ENCODE results near the gene TNN.

Gene TNN

DNA sequence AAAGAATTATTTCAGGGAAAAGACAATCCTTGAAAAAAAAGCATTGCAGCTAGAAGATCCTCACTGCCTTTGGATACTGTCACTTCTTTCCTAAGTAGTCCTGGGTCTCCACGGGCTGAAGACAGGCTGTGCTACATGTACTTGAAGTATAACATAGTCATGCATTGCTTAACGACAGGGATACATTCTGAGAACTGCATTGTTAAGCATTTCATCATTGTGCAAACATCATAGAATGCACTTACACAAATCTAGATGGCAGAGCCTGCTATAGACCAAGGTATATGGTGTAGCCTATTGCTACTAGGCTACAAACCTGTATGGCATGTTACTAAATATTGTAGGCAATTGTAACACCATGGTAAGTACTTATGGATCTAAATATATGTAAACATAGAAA, 70.9 kb downstream of the TNN start:
- TF ChIP-seq, protein P1, sequence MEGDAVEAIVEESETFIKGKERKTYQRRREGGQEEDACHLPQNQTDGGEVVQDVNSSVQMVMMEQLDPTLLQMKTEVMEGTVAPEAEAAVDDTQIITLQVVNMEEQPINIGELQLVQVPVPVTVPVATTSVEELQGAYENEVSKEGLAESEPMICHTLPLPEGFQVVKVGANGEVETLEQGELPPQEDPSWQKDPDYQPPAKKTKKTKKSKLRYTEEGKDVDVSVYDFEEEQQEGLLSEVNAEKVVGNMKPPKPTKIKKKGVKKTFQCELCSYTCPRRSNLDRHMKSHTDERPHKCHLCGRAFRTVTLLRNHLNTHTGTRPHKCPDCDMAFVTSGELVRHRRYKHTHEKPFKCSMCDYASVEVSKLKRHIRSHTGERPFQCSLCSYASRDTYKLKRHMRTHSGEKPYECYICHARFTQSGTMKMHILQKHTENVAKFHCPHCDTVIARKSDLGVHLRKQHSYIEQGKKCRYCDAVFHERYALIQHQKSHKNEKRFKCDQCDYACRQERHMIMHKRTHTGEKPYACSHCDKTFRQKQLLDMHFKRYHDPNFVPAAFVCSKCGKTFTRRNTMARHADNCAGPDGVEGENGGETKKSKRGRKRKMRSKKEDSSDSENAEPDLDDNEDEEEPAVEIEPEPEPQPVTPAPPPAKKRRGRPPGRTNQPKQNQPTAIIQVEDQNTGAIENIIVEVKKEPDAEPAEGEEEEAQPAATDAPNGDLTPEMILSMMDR (conservative IDR thresholded peaks at IDR 0.05; ENCODE audit: control insufficient read depth, insufficient read depth, low read depth, low read length) = no peak
- no peak for DNase-seq (ENCODE audit: low read depth)
- H3K4me3 ChIP-seq (ENCODE audit: control insufficient read depth, low read depth, low read length) = no peak overlapping the region

DNA sequence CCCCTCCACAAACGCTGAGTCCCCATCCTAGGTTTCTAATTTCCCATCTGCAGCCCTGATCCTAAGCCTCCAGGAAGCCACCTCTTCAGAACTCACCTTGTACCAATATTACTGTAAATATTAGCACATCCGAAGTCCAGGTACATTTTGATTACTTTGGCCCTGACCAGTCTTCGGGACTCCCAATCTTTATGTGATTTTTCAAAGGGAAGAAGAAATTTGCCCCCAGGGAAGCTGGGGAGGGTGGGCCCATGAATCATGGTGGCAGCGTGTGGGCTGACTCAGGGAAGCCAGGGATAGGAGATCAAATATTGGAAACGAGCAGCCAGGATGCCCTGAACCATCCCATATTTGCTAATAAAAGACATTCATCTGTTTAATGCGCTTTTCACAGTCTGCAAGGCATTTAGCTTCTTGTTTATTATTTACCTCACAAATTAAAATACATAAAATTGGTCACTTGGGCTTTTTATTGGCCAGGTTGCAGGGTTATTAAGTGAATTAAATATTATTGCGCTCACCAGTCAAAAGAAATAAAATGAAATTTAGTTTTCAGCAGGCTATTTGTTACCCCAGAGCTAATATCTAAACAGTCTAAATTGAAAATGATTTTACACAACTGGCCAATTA, 78.4 kb downstream of the TNN start:
- DNase-seq (ENCODE audit: low read depth) = no peak
- TF ChIP-seq, protein P1 (conservative IDR thresholded peaks at IDR 0.05; ENCODE audit: control insufficient read depth, insufficient read depth, low read depth, low read length) = no peak
- H3K4me3 ChIP-seq (ENCODE audit: control insufficient read depth, low read depth, low read length) = no peak overlapping the region

DNA sequence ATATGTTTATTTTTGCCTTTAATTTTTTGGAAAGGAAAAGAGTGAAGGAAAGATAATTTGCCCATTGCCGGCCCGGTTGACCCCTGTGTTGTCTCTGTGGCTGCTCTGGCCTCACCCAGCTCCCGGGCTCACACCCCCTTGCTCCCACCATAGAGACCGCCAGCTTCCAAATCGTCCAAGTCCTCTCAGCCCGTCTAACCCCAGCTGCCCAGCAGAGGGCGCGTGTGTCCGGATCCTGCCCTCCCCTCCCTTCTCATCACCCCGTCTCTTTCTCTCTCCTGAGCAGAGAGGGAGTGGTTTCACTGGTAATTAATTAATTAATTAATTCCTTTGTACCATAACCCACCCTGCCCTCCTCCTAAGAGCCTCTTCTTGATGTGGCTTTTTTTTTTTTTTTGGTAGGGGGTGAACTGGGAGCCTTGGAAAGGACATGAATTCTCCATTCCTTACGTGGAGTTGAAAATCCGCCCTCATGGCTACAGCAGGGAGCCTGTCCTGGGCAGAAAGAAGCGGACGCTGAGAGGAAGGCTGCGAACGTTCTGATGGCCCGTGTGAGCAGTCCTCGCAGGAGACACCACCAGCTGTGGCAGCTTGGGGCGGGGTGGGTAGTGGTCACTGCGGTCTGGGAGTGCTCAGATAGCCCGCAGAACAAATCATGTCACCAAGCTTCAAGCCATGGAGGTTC, 79.0 kb downstream of the TNN start:
- H3K4me3 ChIP-seq (ENCODE audit: control insufficient read depth, low read depth, low read length) = no peak overlapping the region
- TF ChIP-seq, protein P1 (conservative IDR thresholded peaks at IDR 0.05; ENCODE audit: control insufficient read depth, insufficient read depth, low read depth, low read length) = peak; percentile 82
- DNase-seq (ENCODE audit: low read depth) = peak; percentile 48

DNA sequence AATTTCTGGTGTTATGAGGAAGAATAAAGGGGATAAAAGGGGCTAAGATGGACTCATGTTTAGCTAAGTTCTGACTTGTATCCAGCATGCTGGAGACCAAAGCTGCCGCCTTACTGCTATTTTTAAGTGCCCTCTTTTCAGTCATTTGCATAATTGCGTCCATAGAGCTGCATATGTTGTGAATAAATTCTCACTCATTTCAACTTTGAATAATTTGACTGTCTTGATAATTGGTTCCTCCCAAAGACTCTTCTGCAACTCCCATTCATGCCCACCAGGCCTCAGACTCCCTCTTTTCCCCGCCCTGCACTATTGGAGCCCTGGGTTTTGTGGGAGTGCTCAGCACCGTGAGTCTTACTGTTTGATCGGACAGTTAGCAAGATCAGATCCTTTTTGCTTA, 79.9 kb downstream of the TNN start:
- TF ChIP-seq, protein P1 (conservative IDR thresholded peaks at IDR 0.05; ENCODE audit: control insufficient read depth, insufficient read depth, low read depth, low read length) = no peak
- H3K4me3 ChIP-seq (ENCODE audit: control insufficient read depth, low read depth, low read length) = no peak overlapping the region
- DNase-seq (ENCODE audit: low read depth) = no peak

DNA sequence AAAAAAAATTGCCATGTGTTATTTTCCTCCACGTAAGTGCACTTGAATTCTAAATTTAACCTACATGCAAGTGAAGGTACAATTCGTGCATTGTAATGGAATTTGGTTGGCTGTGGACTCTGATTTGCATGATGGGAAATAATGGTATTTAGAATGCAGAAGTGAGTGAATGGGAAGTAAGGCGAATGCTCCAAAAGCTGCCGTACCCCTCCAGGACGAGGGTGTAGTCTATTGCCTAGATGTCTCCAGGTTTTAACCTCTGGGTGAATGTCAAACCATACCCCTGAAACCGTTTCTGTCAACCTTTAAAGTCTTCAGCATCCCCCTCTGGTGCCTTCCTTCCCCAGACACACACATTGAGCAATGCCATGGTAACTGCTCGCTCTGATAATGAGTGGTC, 80.4 kb downstream of the TNN start:
- DNase-seq (ENCODE audit: low read depth) = no peak
- H3K4me3 ChIP-seq (ENCODE audit: control insufficient read depth, low read depth, low read length) = no peak overlapping the region
- TF ChIP-seq, protein P1 (conservative IDR thresholded peaks at IDR 0.05; ENCODE audit: control insufficient read depth, insufficient read depth, low read depth, low read length) = no peak

DNA sequence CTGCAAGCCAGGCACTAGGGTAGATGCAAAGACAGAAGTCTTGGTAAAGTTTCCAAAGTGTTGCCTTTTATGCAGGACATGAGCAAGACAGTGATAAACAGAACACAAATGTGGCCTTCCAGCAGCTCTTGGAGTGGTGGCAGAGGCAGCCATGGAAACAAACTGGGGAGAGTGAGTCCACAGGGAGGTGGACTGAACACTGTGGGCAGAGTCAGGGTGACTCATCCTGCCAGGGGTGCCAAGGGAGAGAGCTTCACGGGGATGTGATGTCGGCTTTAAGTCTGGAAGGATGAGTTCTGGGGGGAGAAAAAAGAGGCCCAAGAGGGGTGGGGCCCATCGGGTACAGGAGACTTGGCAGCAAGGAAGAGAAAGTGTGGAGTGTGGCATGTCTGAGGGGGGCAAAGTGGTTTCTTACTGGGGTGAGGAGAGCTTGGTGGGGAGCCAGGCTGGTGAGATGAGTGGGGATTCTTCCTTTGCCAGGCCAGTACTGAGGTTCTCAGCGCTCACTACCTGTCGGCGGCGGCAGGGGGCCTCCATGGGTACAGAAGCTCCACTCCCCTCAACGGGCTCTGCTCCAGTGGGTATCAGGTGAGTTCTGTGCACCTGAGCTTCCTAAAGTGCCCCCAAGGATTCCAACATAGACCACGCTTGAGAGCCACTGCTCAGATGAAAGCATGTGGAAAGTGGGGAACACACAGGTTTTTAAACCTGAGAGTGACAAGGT, 83.1 kb downstream of the TNN start:
- TF ChIP-seq, protein P1 (conservative IDR thresholded peaks at IDR 0.05; ENCODE audit: control insufficient read depth, insufficient read depth, low read depth, low read length) = no peak
- no peak overlapping the region for H3K4me3 ChIP-seq (ENCODE audit: control insufficient read depth, low read depth, low read length)
- DNase-seq (ENCODE audit: low read depth) = peak; percentile 31

All from fibroblast of mammary gland (primary cell).